ENCODE data around the gene SGMS2.

- TF ChIP-seq POLR2AphosphoS5 (IDR thresholded peaks at IDR 0.05; ENCODE audit: low read depth, low read length), result no peak
- TF ChIP-seq POLR2A (IDR thresholded peaks at IDR 0.05; ENCODE audit: low read depth, low read length), result no peak
- no peak for TF ChIP-seq TAF1 (IDR thresholded peaks at IDR 0.05; ENCODE audit: borderline replicate concordance, low read depth, low read length)
Measured at GRCh38 chr4:107857741-107858140, 33.0 kb downstream of the SGMS2 start.

All from GM12892 (cell line).